Renal cortex interstitium (tissue), 11 donors: ENCODE data around the gene OAS2. TPM values are rescaled to one million over a fixed set of nuclear protein-coding genes. Genes with fewer than 3 reads are reported as not detected.
"Not testable (repeated sequence)": the region's sequence is repeated elsewhere in the genome, so short reads cannot be mapped to it uniquely, and the experiment has no call there.

ENCODE experiments used
- DNase-seq, 11 donors: peaks; one replicate each; pipeline ENCODE4 v3.0.0-alpha.2; 2013; ENCODE audit warnings: low read depth in 9 of 11, low spot score in 4 of 11; ENCODE audit errors: extremely low read depth in 1 of 11
- polyA plus RNA-seq, 3 donors: library from polyadenylated mRNA; unstranded; fragments of 120-200 nt; gene quantifications; one replicate each; pipeline ENCODE4 v1.2.1, GENCODE V29; 2013; ENCODE audit not compliant: insufficient read length in 3 of 3

The OAS2 gene
- polyA plus RNA-seq, 3 donors: 5.9 to 7.0 (median 6.6) TPM

DNA sequence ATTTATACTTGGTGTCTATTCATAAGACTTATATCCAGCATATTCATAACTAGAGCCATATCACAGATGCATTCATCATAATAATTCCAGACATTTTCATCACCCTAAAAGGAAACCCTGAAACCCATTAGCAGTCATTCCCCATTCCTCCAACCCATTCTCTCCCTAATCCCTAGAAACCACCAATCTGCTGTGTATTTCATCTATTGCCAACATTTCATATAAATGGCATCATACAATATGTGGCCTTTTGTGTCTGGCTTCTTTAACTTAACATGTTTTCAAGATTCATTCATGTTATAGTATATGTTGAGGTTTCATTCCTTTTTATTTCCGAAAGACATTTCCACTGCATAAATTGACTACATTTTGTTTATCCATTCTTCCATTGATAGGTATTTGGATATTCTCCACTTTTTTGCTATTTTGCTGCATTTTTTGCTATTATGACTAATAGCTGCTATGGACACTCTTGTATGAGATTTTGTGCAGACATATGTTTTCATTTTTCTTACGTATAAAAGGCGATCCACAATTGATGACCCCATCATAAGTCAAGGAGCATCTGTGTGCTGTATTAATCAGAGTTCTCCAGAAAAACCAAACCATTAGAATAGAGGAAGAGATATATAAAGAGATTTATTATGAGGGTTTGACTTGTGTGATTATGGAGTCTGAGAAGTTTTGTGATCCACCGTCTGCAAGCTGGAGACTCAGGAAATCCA, 5.1 kb upstream of the OAS2 start:
- DNase-seq: no peak

DNA sequence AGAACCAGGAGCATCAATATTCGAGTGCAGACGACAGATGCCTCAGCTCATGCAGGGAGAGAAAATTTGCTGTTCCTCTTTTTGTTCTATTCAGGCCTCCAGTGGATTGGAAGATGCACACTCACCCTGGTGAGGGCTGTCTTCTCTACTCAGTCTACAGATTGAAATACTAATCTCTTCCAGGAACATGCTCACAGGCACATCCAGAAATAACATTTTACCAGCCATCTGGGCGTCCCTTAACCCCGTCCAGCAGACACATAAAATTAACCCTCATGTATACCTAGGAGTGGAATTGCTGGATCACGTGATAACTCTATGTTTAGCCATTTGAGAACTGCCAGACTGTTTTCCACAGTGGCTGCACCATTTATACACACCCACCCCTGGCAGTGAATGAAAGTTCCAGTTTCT, 4.5 kb upstream of the OAS2 start:
- no peak for DNase-seq

GRCh38 chr12:112974904-112975303, 3.4 kb upstream of the OAS2 start:
- no peak for DNase-seq

GRCh38 chr12:112977139-112977538, 1.2 kb upstream of the OAS2 start:
- no peak for DNase-seq

DNA sequence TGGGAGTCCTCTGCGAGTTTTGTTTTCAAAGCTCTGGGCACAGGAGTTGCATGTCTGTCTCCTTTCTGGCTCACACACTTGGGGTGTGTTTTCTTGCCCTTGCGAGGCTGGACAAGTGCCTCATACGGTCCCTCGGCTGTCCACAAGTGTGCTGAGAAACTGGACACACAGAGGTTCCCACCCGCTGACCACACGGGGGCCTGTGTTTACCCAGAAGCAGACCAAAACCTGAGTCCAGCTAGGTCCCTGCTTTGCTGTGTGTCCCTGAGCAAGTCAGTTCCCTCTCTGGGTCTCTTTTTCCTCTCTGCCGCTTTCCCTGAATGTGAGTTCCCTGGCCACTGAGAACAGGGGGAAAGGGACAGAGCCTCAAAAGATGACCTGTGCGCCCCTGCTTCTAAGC, 678 bp upstream of the OAS2 start:
- DNase-seq: no peak

GRCh38 chr12:112979041-112979680, 842 bp downstream of the OAS2 start:
- no peak for DNase-seq

DNA sequence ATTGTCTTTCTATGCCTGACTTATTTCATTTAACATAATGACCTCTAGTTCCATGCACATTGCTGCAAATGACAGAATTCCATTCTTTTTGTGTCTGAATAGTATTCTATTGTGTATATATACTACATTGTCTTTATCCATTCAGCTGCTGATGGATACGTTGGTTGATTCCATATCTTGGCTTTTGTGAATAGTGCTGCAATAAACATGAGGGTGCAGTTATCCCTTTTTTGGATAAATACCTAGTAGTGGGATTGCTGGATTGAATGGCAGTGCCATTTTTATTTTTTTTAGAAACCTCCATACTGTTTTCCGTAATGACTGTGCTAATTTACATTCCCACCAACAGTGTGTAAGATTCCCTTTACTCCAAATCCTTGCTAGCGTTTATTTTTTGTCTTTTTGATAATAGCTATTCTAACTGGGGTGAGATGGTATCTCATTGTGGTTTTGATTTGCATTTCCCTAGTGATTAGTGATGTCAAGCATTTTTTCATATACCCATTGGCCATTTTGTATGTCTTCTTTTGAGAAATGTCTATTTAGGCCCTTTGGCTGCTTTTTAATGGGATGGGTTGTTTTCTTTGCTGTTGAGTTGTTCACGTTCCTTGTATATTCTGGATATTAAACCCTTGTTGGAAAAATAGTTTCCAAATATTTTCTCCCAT, 2.3 kb downstream of the OAS2 start:
- DNase-seq: no peak

GRCh38 chr12:112985642-112986290, 7.4 kb downstream of the OAS2 start:
- DNase-seq: no peak

DNA sequence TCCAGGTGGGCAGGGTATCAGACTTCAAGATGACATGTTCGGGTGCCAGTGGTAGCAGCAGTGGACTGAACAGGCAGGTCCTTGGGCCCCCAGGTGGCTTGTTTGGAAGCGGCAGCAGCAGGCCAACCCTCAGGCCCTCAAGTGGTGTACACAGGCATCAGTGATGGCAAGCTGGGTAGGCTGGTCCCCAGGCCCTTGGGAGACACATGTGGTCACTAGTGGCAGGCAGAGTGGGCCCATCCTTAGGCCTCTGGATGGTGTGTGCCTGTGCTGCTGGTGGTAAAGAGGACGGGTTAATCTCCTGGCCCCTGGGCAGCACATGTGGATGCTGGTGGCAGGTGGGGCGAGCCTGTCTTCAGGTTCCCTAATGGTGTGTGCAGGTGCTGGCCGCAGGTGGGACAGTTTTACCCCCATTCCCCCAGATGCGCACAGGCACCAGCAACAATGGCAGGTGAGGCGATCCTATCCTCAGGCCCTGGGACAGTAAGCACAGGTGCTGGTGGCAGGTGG, 8.0 kb downstream of the OAS2 start:
- no peak for DNase-seq

DNA sequence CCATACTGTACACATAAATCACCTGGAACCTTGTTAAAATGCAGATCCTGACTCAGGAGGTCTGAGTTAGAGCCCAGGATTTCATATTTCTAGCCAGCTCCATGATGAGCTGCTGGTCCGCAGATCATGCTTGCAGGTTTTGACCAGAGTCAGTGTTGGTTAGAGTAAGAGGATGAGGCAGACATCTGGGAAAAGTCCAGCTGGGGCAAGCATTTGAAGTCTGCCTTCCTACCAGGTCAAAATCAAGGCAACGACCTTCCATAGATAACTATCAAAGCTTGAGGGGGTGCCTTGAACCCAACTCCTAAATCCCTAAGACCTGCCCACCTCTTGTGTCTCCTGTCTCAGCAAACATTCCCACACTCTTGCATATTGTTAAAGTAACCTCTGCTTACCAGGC, 9.2 kb downstream of the OAS2 start:
- no peak for DNase-seq

- DNase-seq: no peak
Measured at GRCh38 chr12:112988224-112988623, 9.9 kb downstream of the OAS2 start.

GRCh38 chr12:112988823-112989385, 10.6 kb downstream of the OAS2 start:
- not testable (repeated sequence) for DNase-seq

GRCh38 chr12:112989806-112990205, 11.5 kb downstream of the OAS2 start:
- DNase-seq: no peak

DNA sequence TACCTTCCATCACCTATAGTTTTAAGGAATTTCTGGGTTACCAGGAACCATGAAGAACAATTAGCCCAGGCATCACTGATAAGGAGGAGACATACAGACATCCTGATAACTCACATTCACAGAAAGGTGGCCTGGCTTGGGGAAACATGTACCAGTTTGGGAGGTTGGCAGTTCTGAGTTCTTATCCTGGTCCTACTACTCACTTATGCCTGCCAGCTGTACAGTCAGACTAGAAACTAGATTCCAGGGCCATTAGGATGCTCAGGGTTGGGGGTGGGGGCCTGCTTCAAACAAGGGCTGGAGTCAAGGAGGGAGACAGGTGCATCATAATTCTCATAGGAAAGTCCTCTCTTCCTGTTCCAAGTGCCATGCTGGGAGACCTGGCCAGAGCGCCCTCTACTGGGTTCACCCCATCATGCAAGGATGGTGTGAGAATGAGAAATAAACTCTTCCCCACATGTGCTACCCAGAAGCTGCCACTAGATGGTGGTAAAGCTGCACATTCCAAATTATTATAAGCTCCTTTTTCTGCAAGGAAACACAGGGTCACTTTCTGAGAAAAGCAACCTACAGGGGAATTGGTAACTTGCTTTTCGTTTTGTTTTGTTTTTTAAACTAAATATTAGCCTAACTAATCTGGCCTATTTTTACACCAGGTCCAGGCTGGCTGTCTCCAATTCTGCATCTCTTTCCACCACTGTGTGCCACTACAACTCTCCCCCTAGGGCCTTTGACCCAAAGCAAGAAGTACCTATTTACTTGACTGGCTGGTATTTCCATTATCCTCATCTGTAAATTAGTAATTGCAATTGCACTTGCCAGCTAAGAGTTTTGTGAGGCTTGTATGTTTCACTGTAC, 14.5 kb downstream of the OAS2 start:
- DNase-seq: peak in 7 of 11 donors; percentile 19 to 33 (median 31)

GRCh38 chr12:112995008-112995407, 16.7 kb downstream of the OAS2 start:
- DNase-seq: no peak

DNA sequence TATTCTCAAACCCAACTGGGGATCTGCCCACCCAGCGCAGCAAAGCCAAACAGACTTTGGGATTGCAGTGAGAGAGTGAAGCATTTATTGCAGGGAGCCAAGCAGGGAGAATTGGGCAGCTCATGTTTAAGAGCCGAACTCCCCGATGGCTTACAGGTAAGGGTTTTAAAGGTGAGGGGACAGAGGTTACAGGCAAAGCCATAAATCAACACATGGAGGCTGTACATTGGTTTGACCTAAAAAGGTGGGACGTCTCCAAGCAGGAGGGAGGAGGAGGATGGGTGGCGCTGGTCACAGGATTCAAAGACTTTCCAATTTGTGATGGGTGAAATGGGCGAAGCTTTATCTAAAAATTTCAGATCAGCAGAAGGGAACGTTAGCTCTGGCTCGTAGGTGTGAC, 18.2 kb downstream of the OAS2 start:
- no peak for DNase-seq

DNA sequence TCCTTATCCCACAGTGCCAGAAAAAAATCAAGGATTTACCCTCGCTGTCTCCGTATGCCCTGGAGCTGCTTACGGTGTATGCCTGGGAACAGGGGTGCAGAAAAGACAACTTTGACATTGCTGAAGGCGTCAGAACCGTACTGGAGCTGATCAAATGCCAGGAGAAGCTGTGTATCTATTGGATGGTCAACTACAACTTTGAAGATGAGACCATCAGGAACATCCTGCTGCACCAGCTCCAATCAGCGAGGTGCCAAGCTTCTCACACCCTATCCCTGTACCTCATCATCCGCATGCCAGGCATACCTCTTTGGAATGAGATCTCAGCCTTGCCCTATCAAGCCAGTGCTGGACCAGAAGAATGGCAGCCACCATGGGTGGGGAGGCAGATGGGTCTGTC, 19.2 kb downstream of the OAS2 start:
- no peak for DNase-seq

GRCh38 chr12:112998987-112999767, 20.9 kb downstream of the OAS2 start:
- DNase-seq: peak in 1 of 11 donors; percentile 9
